HG02623 (cell line): ENCODE measurements around the gene LCNL1.
A peak's percentile ranks its signal among the peaks of the same experiment; 100 is the strongest.

ENCODE experiments used
- ATAC-seq: cut with Tn5 transposase; IDR thresholded peaks from one replicate; pipeline ENCODE4 v1.9.1; 2021; ENCODE audit warnings: moderate library complexity; ENCODE audit not compliant: unreplicated experiment

LCNL1 gene

GRCh38 chr9:136982232-136983051 lies at the start of gene LCNL1:
TSS of gene LCNL1 (plus strand) at chr9:136982993. CDS start at chr9:136983587, 594 bp downstream.
- no peak for ATAC-seq

GRCh38 chr9:136934277-136934676 lies 48.5 kb upstream of the LCNL1 start:
- ATAC-seq: no peak

GRCh38 chr9:136935651-136936050 lies 47.1 kb upstream of the LCNL1 start:
- no peak for ATAC-seq

- no peak for ATAC-seq
Measured at GRCh38 chr9:136936645-136937170, 46.1 kb upstream of the LCNL1 start.

GRCh38 chr9:136937186-136938001 lies 45.4 kb upstream of the LCNL1 start:
- no peak for ATAC-seq

GRCh38 chr9:136939431-136939995 lies 43.3 kb upstream of the LCNL1 start:
- ATAC-seq: no peak

- no peak for ATAC-seq
Measured at GRCh38 chr9:136939996-136940525, 42.7 kb upstream of the LCNL1 start.

GRCh38 chr9:136940526-136941230 lies 42.1 kb upstream of the LCNL1 start:
- no peak for ATAC-seq

- ATAC-seq: no peak
Measured at GRCh38 chr9:136941231-136942111, 41.3 kb upstream of the LCNL1 start.

- ATAC-seq: no peak
Measured at GRCh38 chr9:136942112-136942880, 40.5 kb upstream of the LCNL1 start.

- ATAC-seq: no peak
Measured at GRCh38 chr9:136942881-136943230, 39.9 kb upstream of the LCNL1 start.

- peak; percentile 18 for ATAC-seq
Measured at GRCh38 chr9:136943291-136944211, 39.2 kb upstream of the LCNL1 start.

GRCh38 chr9:136944212-136944518 lies 38.6 kb upstream of the LCNL1 start:
- ATAC-seq: peak; percentile 23

GRCh38 chr9:136944519-136945332 lies 38.1 kb upstream of the LCNL1 start, which contains the start of the genes C8G and FBXW5:
TSS of gene C8G (plus strand) at chr9:136945243. CDS start at chr9:136945321, 78 bp downstream.
TSS of gene FBXW5 (minus strand) at chr9:136944738. CDS start at chr9:136944083, 655 bp downstream.
- ATAC-seq: peak; percentile 61

GRCh38 chr9:136945333-136946227 lies 37.2 kb upstream of the LCNL1 start:
- no peak for ATAC-seq
